Measurements from ENCODE around the gene CCNC. TPM values are rescaled to one million over a fixed set of nuclear protein-coding genes. Genes with fewer than 3 reads are reported as not detected.

Gene CCNC
- total and polyA plus RNA-seq, 2 of the 13 experiments (the other 11 are each of a cell fraction or from before 2014, with no cell fraction given): 69.6 to 141 TPM

DNA sequence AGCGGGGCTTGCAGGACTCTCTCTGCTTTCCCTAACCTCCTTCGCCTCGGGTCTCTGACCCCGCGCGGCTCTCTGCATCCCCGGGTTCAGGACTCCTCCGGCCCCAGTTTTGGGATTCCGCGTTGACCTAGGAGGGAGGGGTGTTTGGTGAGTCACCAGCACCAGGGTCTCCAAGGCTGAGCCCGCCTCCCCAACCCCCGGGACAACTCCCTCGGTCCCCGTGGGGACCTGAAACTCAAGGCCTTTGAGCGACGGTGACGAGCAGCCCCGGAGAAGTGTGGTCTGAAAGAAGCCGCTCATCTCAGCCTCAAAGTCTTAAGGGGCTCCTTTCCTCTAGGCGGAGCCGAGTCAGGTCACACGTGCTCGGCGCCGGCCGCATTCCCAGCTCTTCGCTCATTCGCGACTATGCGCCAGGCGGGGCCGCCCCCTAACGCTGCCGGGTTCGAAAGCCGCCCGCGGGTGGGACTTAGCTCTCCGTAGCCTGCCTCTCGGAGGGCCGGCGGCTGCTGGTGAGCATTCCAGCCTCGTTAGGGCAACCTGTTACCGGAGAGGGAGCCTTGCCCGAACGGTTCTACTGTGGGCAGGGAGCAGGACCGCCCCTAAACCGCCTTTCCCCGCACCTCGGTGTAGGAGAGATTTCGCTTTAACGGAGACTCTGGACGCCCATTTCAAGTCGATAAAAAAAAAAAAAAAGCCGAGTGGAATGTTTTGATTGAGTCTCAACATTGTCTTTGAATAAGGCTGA, 35.1 kb upstream of the CCNC start (continued):
- TF ChIP-seq, protein P1, sequence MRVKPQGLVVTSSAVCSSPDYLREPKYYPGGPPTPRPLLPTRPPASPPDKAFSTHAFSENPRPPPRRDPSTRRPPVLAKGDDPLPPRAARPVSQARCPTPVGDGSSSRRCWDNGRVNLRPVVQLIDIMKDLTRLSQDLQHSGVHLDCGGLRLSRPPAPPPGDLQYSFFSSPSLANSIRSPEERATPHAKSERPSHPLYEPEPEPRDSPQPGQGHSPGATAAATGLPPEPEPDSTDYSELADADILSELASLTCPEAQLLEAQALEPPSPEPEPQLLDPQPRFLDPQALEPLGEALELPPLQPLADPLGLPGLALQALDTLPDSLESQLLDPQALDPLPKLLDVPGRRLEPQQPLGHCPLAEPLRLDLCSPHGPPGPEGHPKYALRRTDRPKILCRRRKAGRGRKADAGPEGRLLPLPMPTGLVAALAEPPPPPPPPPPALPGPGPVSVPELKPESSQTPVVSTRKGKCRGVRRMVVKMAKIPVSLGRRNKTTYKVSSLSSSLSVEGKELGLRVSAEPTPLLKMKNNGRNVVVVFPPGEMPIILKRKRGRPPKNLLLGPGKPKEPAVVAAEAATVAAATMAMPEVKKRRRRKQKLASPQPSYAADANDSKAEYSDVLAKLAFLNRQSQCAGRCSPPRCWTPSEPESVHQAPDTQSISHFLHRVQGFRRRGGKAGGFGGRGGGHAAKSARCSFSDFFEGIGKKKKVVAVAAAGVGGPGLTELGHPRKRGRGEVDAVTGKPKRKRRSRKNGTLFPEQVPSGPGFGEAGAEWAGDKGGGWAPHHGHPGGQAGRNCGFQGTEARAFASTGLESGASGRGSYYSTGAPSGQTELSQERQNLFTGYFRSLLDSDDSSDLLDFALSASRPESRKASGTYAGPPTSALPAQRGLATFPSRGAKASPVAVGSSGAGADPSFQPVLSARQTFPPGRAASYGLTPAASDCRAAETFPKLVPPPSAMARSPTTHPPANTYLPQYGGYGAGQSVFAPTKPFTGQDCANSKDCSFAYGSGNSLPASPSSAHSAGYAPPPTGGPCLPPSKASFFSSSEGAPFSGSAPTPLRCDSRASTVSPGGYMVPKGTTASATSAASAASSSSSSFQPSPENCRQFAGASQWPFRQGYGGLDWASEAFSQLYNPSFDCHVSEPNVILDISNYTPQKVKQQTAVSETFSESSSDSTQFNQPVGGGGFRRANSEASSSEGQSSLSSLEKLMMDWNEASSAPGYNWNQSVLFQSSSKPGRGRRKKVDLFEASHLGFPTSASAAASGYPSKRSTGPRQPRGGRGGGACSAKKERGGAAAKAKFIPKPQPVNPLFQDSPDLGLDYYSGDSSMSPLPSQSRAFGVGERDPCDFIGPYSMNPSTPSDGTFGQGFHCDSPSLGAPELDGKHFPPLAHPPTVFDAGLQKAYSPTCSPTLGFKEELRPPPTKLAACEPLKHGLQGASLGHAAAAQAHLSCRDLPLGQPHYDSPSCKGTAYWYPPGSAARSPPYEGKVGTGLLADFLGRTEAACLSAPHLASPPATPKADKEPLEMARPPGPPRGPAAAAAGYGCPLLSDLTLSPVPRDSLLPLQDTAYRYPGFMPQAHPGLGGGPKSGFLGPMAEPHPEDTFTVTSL (CRISPR knock-in tag; IDR thresholded peaks at IDR 0.05; ENCODE audit: borderline replicate concordance): no peak
- TF ChIP-seq GLI4 (CRISPR knock-in tag; IDR thresholded peaks at IDR 0.05; ENCODE audit: borderline replicate concordance): no peak
- no peak for TF ChIP-seq GABPA (IDR thresholded peaks at IDR 0.05; ENCODE audit: low read depth, low read length)
- TF ChIP-seq GABPA (CRISPR knock-in tag; IDR thresholded peaks at IDR 0.05; ENCODE audit: low read depth): no peak
- TF ChIP-seq SYNCRIP (IDR thresholded peaks at IDR 0.05; ENCODE audit: insufficient read depth, low read depth, low read length): no peak
- no peak for TF ChIP-seq PCBP2 (optimal IDR thresholded peaks at IDR 0.05; ENCODE audit: low read depth, low read length, poor library complexity, severe bottlenecking)
- no peak for TF ChIP-seq TOE1 (CRISPR knock-in tag; IDR thresholded peaks at IDR 0.05)
- no peak for TF ChIP-seq PCBP1 (IDR thresholded peaks at IDR 0.05; ENCODE audit: borderline replicate concordance, low read depth, low read length)
- no peak for TF ChIP-seq ZNF33A (CRISPR knock-in tag; IDR thresholded peaks at IDR 0.05; ENCODE audit: borderline replicate concordance)
- TF ChIP-seq YEATS4 (CRISPR knock-in tag; IDR thresholded peaks at IDR 0.05; ENCODE audit: borderline replicate concordance): no peak
- TF ChIP-seq ZFP37 (CRISPR knock-in tag; IDR thresholded peaks at IDR 0.05; ENCODE audit: borderline replicate concordance): no peak
- no peak for TF ChIP-seq SETDB1 (CRISPR knock-in tag; IDR thresholded peaks at IDR 0.05; ENCODE audit: borderline replicate concordance)
- TF ChIP-seq ZNF224 (CRISPR knock-in tag; IDR thresholded peaks at IDR 0.05): no peak
- no peak for TF ChIP-seq RARA (CRISPR knock-in tag; IDR thresholded peaks at IDR 0.05)
- peak; percentile 48 for TF ChIP-seq HNRNPLL (IDR thresholded peaks at IDR 0.05; ENCODE audit: low read depth, low read length, poor library complexity, severe bottlenecking)
- no peak for TF ChIP-seq SRSF1 (optimal IDR thresholded peaks at IDR 0.05; ENCODE audit: low read depth, low read length)
- no peak for TF ChIP-seq STAT6 (CRISPR knock-in tag; IDR thresholded peaks at IDR 0.05; ENCODE audit: borderline replicate concordance)
- TF ChIP-seq HOMEZ (CRISPR knock-in tag; IDR thresholded peaks at IDR 0.05; ENCODE audit: low read depth): no peak
